Right atrium auricular region (tissue), 2 donors: ENCODE measurements around the gene STOML1. TPM values are rescaled to one million over a fixed set of nuclear protein-coding genes. Genes with fewer than 3 reads are reported as not detected.

ENCODE experiments used
- DNase-seq: peaks from one replicate; pipeline ENCODE4 v3.0.0-alpha.2; 2019; ENCODE audit warnings: low spot score
- H3K27ac ChIP-seq, 2 donors: fragments of 200-600 bp; sonication (generic); 1 replicate in 1 of 2; 2 replicates in 1 of 2; pipeline ENCODE4 v1.5.1; 2016 to 2019
- H3K27me3 ChIP-seq, 2 donors: fragments of 200-600 bp; sonication (generic); one replicate each; pipeline versions ENCODE4 v1.5.1 to v1.6.0; 2017 to 2019
- H3K36me3 ChIP-seq: fragments of 200-600 bp; sonication (generic); one replicate; pipeline ENCODE4 v1.5.1; 2016
- H3K4me1 ChIP-seq, 2 donors: fragments of 200-600 bp; sonication (generic); one replicate each; pipeline versions ENCODE4 v1.5.1 to v1.6.0; 2017 to 2019
- H3K4me3 ChIP-seq, 2 donors: fragments of 200-600 bp; sonication (generic); 1 replicate in 1 of 2; 2 replicates in 1 of 2; pipeline ENCODE4 v1.5.1; 2017 to 2019; ENCODE audit warnings: mild to moderate bottlenecking in 1 of 2, moderate library complexity in 1 of 2
- H3K9me3 ChIP-seq, 2 donors: fragments of 200-600 bp; sonication (generic); one replicate each; pipeline ENCODE4 v1.5.1; 2019
- total RNA-seq, 2 donors: library from RNA; depleted of rRNA; stranded (reverse); fragments of >200 nt; gene quantifications; one replicate each; pipeline ENCODE4 v1.1.0, GENCODE V29; 2016
- TF ChIP-seq, protein P1 (sequence below), 2 donors: fragments of 200-600 bp; sonication (generic); IDR thresholded peaks; one replicate each; pipeline ENCODE4 v1.5.1; 2019; ENCODE audit warnings: antibody characterized with exemption in 2 of 2

STOML1 gene
- total RNA-seq, 2 donors from 2014 or later: 11.8 to 23.5 TPM

DNA sequence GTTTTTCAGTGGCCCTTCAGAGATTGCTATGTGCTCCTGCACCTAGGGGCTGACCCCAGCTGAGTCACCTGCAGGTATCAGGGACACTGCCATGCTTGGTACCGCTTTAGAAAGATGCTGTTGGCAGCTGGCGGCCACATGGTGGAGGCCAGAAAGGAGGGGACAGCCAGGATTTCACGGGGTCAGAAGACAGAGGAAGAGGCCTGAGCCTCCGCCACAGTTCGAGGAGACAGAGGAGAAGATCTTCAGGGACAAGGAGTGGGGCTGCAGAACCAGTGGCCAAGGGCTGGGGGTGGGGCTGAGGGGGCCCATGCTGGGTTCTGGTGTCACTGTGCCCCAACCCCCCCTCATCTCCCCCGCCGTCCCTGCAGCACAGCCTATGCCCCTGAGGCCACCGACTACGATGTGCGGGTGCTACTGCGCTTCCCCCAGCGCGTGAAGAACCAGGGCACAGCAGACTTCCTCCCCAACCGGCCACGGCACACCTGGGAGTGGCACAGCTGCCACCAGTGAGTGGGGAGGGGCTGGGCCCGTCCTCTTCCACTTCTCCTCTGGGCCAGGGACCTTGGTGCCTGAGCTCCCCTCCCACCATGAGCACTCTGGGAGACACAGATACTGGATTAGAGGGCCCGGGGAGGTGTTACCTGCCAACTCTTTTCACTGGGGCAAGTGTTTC is 45.9 kb downstream of the STOML1 start:
- Histone ChIP-seq H3K27me3 (no peaks in the 10 kb centered on the region), H3K9me3 (no peaks in the 10 kb centered on the region), H3K27ac (no peak overlapping the region), H3K36me3 (peaks cover 16% of the 10 kb centered on the region), H3K4me3 (no peak overlapping the region), H3K4me1 (peaks cover 0 to 30% of the 10 kb centered on the region in 2 donors)
- DNase-seq: no peak
- TF ChIP-seq, protein P1, sequence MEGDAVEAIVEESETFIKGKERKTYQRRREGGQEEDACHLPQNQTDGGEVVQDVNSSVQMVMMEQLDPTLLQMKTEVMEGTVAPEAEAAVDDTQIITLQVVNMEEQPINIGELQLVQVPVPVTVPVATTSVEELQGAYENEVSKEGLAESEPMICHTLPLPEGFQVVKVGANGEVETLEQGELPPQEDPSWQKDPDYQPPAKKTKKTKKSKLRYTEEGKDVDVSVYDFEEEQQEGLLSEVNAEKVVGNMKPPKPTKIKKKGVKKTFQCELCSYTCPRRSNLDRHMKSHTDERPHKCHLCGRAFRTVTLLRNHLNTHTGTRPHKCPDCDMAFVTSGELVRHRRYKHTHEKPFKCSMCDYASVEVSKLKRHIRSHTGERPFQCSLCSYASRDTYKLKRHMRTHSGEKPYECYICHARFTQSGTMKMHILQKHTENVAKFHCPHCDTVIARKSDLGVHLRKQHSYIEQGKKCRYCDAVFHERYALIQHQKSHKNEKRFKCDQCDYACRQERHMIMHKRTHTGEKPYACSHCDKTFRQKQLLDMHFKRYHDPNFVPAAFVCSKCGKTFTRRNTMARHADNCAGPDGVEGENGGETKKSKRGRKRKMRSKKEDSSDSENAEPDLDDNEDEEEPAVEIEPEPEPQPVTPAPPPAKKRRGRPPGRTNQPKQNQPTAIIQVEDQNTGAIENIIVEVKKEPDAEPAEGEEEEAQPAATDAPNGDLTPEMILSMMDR (IDR thresholded peaks at IDR 0.05): no peak

DNA sequence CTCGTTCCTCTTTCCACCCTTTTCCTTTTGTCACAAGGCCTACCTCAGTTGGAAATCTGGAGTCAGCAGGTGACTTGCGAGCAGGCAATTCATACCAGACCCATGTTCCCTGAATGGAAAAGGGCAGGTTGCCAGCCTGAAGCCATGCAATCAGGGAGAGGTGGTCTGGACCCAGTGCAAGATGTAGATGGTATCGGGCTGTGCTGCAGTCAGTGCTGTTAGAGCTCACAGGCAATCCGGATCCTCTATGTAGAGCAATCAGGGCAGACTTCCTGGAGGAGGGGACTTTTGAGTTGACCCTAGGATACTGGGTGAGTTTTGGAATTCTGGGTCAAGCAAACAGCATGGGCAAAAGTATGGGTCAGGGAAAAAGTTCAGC is 47.0 kb downstream of the STOML1 start:
- H3K27ac ChIP-seq: peak overlapping the region; percentile 24 to 56
- no peaks in the 10 kb centered on the region for H3K9me3 ChIP-seq
- H3K4me3 ChIP-seq: no peak overlapping the region
- TF ChIP-seq, protein P1 (IDR thresholded peaks at IDR 0.05): no peak
- H3K36me3 ChIP-seq: peaks cover 16% of the 10 kb centered on the region
- H3K4me1 ChIP-seq: peaks cover 0 to 31% of the 10 kb centered on the region in 2 donors
- no peaks in the 10 kb centered on the region for H3K27me3 ChIP-seq
- DNase-seq: no peak

DNA sequence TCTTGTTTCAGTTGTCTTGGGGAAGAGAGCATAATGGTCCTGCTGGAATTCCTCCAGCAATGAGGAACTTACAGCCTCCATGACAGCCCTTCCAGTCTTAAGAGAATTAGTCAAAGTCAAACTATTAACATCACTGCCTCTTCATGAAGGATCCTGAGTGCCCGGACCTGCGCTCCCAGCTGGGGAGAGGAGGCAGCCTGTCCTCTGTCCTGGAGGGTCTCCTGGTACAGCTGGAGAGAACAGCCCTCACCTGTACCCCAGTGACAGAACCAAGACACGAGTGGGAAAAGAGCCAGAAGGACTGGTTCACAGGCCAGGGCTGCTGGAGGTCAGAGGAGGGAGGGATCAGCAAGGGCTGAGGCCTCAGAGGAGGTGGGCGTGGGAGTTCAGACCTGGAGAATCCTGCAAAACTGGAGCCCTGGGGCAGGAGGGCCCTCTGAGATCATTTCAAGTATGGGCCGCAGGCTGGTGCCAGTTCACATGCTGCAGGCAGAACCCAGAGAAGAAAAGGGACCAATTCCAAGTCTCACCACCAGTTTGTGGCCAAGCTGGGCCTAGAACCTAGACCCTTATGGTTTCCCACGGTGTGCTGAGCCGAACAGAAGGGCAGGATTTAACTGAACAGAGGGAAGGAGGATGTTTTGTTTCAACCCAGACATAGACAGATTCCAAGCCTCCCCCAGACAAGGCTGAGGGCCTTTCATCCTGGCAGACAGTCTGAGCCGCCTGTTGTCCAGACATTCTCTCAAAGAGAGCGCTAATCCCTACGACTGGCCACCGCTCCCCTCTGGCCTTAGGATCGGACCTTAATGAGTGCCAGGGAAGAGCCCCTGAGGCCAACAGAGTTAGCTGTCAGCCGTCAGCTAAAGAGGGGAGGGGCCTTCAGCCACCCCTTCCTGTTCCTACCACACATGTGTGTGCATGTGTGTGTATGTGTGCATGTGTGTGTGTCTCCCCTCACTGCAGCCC is 47.6 kb downstream of the STOML1 start:
- peak overlapping the region; percentile 24 to 56 for H3K27ac ChIP-seq
- H3K4me1 ChIP-seq: peaks cover 0 to 37% of the 10 kb centered on the region in 2 donors
- H3K36me3 ChIP-seq: peaks cover 16% of the 10 kb centered on the region

DNA sequence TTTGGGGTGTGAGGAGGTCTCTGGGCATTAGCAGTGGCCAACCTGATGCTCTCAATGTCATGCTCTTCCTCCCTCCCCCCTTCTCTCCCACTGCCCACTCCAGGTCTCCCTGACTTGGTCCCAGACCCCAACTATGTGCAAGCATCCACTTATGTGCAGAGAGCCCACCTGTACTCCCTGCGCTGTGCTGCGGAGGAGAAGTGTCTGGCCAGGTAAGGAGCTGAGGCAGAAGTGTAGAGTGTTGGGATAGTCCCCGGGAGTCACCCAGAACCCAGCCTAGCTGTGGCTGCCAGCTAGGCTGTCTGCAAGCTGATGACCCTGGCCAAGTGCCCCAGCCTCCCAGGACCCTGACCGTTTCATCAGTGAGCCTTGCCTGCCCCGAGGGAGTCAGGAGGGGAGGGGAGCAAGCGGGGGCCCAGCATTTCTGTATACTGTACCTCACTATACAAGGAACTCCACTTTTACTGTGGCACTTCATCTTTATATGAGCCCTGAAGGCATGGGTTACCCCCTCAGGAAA is 49.3 kb downstream of the STOML1 start:
- TF ChIP-seq, protein P1 (IDR thresholded peaks at IDR 0.05): no peak
- peaks cover 13% of the 10 kb centered on the region for H3K36me3 ChIP-seq
- H3K4me3 ChIP-seq: no peak overlapping the region
- H3K4me1 ChIP-seq: peaks cover 0 to 43% of the 10 kb centered on the region in 2 donors
- peak overlapping the region; percentile 26 to 71 for H3K27ac ChIP-seq
- no peaks in the 10 kb centered on the region for H3K27me3 ChIP-seq
- DNase-seq: no peak
- no peaks in the 10 kb centered on the region for H3K9me3 ChIP-seq

More for the DNA sequence above, 47.6 kb downstream of the STOML1 start:
- H3K27me3 ChIP-seq: no peaks in the 10 kb centered on the region
- no peak overlapping the region for H3K4me3 ChIP-seq
- DNase-seq: no peak
- H3K9me3 ChIP-seq: no peaks in the 10 kb centered on the region
- TF ChIP-seq, protein P1 (IDR thresholded peaks at IDR 0.05): no peak

DNA sequence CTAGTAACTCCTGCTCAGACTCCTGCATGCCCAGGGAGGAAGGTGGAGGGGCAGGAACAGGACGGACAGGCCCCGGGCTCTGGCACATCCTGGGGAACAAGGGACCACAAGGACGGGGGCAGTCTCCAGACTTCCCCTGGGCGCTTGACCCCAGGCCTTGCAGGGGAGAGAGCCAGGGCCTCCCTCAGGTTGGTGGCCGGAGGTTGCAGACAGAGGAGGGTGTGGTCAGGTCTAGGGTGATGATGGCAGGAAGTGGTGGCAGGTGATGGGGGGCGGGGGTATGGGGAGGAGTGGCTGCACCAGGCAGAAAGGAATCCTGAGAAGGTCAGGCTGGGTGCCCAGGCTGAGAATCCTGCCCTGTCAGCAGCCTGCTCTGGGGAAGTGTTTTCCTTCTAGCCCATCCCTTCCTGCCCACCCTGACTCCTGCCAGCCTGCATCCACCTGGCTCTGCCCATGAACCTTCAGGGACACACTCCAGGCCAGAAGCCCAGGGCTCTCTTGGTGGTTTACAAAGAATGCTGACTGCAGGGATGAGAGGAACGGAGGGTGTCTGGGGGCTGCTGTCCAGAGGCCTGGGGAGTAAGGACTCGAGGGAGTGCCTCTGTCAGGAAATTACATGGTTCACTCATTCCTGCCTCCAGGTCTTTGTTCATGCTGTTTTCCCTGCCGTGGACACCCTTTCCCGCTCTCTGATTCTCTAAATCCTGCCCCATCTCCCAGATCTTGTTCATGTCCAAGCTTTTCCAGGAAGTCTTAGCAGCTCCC is 50.0 kb downstream of the STOML1 start:
- Histone ChIP-seq H3K4me3 (no peak overlapping the region), H3K36me3 (peaks cover 5% of the 10 kb centered on the region), H3K4me1 (peaks cover 0 to 44% of the 10 kb centered on the region in 2 donors), H3K27ac (peak overlapping the region; percentile 43 to 71), H3K9me3 (no peaks in the 10 kb centered on the region), H3K27me3 (no peaks in the 10 kb centered on the region)
- DNase-seq: no peak
- TF ChIP-seq, protein P1 (IDR thresholded peaks at IDR 0.05): no peak
